WTC11 (cell line): Measurements from ENCODE around the gene IGFBP4.

Experiments
- KAT7 ChIP-seq: sonication (generic); formaldehyde crosslinking; IDR thresholded peaks from 2 replicates; pipeline ENCODE4 v1.8.1; 2023; ENCODE audit warnings: missing genetic modification reagents, mild to moderate bottlenecking, borderline replicate concordance
- NFYB ChIP-seq: sonication (generic); formaldehyde crosslinking; conservative IDR thresholded peaks from 2 replicates; pipeline ENCODE4 v1.8.0; 2022; ENCODE audit warnings: low read depth, missing genetic modification reagents
- NR1H2 ChIP-seq: sonication (generic); formaldehyde crosslinking; IDR thresholded peaks from 2 replicates; pipeline ENCODE4 v1.9.0; 2021; ENCODE audit warnings: mild to moderate bottlenecking, moderate library complexity, missing genetic modification reagents
- TF ChIP-seq, protein P1 (sequence below): sonication (generic); formaldehyde crosslinking; IDR thresholded peaks from 2 replicates; pipeline ENCODE4 v1.8.0; 2022; ENCODE audit warnings: mild to moderate bottlenecking, missing genetic modification reagents
- TF ChIP-seq, protein P2 (sequence below): fragments of 200-600 bp; IDR thresholded peaks from 2 replicates; pipeline ENCODE4 v1.8.0; 2022; ENCODE audit warnings: antibody characterized with exemption
- TF ChIP-seq, protein P3 (sequence below): sonication (generic); formaldehyde crosslinking; IDR thresholded peaks from 2 replicates; pipeline ENCODE4 v1.8.0; 2022; ENCODE audit warnings: mild to moderate bottlenecking, missing genetic modification reagents
- TF ChIP-seq, protein P4 (sequence below): sonication (generic); formaldehyde crosslinking; IDR thresholded peaks from 2 replicates; pipeline ENCODE4 v1.8.1; 2023; ENCODE audit warnings: mild to moderate bottlenecking, missing genetic modification reagents, borderline replicate concordance
- TF ChIP-seq, protein P5 (sequence below): sonication (generic); formaldehyde crosslinking; IDR thresholded peaks from 2 replicates; pipeline ENCODE4 v1.8.0; 2023; ENCODE audit warnings: mild to moderate bottlenecking, missing genetic modification reagents
- TF ChIP-seq, protein P6 (sequence below): sonication (generic); formaldehyde crosslinking; IDR thresholded peaks from 2 replicates; pipeline ENCODE4 v1.8.0; 2023; ENCODE audit warnings: missing genetic modification reagents
- TF ChIP-seq, protein P7 (sequence below): fragments of 250-450 bp; sonication (Bioruptor Pico); IDR thresholded peaks from 2 replicates; pipeline ENCODE4 v2.1.2; 2022; ENCODE audit warnings: mild to moderate bottlenecking, moderate library complexity

- TF ChIP-seq, protein P1, sequence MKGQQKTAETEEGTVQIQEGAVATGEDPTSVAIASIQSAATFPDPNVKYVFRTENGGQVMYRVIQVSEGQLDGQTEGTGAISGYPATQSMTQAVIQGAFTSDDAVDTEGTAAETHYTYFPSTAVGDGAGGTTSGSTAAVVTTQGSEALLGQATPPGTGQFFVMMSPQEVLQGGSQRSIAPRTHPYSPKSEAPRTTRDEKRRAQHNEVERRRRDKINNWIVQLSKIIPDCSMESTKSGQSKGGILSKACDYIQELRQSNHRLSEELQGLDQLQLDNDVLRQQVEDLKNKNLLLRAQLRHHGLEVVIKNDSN (CRISPR knock-in tag) = no peak
- TF ChIP-seq, protein P2, sequence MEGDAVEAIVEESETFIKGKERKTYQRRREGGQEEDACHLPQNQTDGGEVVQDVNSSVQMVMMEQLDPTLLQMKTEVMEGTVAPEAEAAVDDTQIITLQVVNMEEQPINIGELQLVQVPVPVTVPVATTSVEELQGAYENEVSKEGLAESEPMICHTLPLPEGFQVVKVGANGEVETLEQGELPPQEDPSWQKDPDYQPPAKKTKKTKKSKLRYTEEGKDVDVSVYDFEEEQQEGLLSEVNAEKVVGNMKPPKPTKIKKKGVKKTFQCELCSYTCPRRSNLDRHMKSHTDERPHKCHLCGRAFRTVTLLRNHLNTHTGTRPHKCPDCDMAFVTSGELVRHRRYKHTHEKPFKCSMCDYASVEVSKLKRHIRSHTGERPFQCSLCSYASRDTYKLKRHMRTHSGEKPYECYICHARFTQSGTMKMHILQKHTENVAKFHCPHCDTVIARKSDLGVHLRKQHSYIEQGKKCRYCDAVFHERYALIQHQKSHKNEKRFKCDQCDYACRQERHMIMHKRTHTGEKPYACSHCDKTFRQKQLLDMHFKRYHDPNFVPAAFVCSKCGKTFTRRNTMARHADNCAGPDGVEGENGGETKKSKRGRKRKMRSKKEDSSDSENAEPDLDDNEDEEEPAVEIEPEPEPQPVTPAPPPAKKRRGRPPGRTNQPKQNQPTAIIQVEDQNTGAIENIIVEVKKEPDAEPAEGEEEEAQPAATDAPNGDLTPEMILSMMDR = no peak
- TF ChIP-seq KAT7 (CRISPR knock-in tag) (no peak), NR1H2 (CRISPR knock-in tag) (no peak), NFYB (CRISPR knock-in tag) (no peak)
- TF ChIP-seq, protein P3, sequence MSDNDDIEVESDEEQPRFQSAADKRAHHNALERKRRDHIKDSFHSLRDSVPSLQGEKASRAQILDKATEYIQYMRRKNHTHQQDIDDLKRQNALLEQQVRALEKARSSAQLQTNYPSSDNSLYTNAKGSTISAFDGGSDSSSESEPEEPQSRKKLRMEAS (CRISPR knock-in tag) = no peak
- TF ChIP-seq, protein P4, sequence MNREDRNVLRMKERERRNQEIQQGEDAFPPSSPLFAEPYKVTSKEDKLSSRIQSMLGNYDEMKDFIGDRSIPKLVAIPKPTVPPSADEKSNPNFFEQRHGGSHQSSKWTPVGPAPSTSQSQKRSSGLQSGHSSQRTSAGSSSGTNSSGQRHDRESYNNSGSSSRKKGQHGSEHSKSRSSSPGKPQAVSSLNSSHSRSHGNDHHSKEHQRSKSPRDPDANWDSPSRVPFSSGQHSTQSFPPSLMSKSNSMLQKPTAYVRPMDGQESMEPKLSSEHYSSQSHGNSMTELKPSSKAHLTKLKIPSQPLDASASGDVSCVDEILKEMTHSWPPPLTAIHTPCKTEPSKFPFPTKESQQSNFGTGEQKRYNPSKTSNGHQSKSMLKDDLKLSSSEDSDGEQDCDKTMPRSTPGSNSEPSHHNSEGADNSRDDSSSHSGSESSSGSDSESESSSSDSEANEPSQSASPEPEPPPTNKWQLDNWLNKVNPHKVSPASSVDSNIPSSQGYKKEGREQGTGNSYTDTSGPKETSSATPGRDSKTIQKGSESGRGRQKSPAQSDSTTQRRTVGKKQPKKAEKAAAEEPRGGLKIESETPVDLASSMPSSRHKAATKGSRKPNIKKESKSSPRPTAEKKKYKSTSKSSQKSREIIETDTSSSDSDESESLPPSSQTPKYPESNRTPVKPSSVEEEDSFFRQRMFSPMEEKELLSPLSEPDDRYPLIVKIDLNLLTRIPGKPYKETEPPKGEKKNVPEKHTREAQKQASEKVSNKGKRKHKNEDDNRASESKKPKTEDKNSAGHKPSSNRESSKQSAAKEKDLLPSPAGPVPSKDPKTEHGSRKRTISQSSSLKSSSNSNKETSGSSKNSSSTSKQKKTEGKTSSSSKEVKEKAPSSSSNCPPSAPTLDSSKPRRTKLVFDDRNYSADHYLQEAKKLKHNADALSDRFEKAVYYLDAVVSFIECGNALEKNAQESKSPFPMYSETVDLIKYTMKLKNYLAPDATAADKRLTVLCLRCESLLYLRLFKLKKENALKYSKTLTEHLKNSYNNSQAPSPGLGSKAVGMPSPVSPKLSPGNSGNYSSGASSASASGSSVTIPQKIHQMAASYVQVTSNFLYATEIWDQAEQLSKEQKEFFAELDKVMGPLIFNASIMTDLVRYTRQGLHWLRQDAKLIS (CRISPR knock-in tag) = no peak
- TF ChIP-seq, protein P5, sequence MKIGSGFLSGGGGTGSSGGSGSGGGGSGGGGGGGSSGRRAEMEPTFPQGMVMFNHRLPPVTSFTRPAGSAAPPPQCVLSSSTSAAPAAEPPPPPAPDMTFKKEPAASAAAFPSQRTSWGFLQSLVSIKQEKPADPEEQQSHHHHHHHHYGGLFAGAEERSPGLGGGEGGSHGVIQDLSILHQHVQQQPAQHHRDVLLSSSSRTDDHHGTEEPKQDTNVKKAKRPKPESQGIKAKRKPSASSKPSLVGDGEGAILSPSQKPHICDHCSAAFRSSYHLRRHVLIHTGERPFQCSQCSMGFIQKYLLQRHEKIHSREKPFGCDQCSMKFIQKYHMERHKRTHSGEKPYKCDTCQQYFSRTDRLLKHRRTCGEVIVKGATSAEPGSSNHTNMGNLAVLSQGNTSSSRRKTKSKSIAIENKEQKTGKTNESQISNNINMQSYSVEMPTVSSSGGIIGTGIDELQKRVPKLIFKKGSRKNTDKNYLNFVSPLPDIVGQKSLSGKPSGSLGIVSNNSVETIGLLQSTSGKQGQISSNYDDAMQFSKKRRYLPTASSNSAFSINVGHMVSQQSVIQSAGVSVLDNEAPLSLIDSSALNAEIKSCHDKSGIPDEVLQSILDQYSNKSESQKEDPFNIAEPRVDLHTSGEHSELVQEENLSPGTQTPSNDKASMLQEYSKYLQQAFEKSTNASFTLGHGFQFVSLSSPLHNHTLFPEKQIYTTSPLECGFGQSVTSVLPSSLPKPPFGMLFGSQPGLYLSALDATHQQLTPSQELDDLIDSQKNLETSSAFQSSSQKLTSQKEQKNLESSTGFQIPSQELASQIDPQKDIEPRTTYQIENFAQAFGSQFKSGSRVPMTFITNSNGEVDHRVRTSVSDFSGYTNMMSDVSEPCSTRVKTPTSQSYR (CRISPR knock-in tag) = no peak
- TF ChIP-seq, protein P6, sequence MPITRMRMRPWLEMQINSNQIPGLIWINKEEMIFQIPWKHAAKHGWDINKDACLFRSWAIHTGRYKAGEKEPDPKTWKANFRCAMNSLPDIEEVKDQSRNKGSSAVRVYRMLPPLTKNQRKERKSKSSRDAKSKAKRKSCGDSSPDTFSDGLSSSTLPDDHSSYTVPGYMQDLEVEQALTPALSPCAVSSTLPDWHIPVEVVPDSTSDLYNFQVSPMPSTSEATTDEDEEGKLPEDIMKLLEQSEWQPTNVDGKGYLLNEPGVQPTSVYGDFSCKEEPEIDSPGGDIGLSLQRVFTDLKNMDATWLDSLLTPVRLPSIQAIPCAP = no peak
- TF ChIP-seq, protein P7, sequence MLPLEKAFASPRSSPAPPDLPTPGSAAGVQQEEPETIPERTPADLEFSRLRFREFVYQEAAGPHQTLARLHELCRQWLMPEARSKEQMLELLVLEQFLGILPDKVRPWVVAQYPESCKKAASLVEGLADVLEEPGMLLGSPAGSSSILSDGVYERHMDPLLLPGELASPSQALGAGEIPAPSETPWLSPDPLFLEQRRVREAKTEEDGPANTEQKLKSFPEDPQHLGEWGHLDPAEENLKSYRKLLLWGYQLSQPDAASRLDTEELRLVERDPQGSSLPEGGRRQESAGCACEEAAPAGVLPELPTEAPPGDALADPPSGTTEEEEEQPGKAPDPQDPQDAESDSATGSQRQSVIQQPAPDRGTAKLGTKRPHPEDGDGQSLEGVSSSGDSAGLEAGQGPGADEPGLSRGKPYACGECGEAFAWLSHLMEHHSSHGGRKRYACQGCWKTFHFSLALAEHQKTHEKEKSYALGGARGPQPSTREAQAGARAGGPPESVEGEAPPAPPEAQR (CRISPR knock-in tag) = no peak
Observed at GRCh38 chr17:40464392-40464855, 21.2 kb downstream of the IGFBP4 start.
